IMR-90 (cell line): Measurements from ENCODE around the gene VTCN1.

ENCODE experiments used
- BHLHE40 ChIP-seq: fragments of 150-350 bp; IDR thresholded peaks from 2 replicates; pipeline ENCODE4 v1.6.1; 2016; ENCODE audit warnings: mild to moderate bottlenecking, low read depth, low read length
- CHD1 ChIP-seq: IDR thresholded peaks from 2 replicates; pipeline ENCODE4 v1.6.1; 2012; ENCODE audit warnings: low read depth, low read length, improper control_type of control experiment
- CTCF ChIP-seq: conservative IDR thresholded peaks from 2 replicates; pipeline ENCODE4 v1.5.1; 2012; ENCODE audit warnings: mild to moderate bottlenecking, low read depth, low read length, improper control_type of control experiment
- ELK1 ChIP-seq: fragments of 150-350 bp; IDR thresholded peaks from 2 replicates; pipeline ENCODE4 v1.6.1; 2016; ENCODE audit warnings: low read depth, mild to moderate bottlenecking, low read length, moderate library complexity, borderline replicate concordance
- FOS ChIP-seq: fragments of 150-350 bp; IDR thresholded peaks from 2 replicates; pipeline ENCODE4 v1.6.1; 2016; ENCODE audit warnings: low read depth, low read length
- MAZ ChIP-seq: IDR thresholded peaks from 2 replicates; pipeline ENCODE4 v1.6.1; 2012; ENCODE audit warnings: low read depth, mild to moderate bottlenecking, low read length, improper control_type of control experiment, moderate library complexity, borderline replicate concordance
- MXI1 ChIP-seq: IDR thresholded peaks from 2 replicates; pipeline ENCODE4 v1.6.1; 2012; ENCODE audit warnings: low read depth, mild to moderate bottlenecking, low read length, moderate library complexity, borderline replicate concordance
- NFE2L2 ChIP-seq: fragments of 150-350 bp; IDR thresholded peaks from 2 replicates; pipeline ENCODE4 v1.6.1; 2016; ENCODE audit warnings: low read depth, mild to moderate bottlenecking, low read length
- POLR2A ChIP-seq: IDR thresholded peaks from 2 replicates; pipeline ENCODE4 v1.6.1; 2012; ENCODE audit warnings: mild to moderate bottlenecking, low read depth, low read length
- RAD21 ChIP-seq: IDR thresholded peaks from 2 replicates; pipeline ENCODE4 v1.6.1; 2012; ENCODE audit warnings: low read length, improper control_type of control experiment
- RCOR1 ChIP-seq: IDR thresholded peaks from 2 replicates; pipeline ENCODE4 v1.6.1; 2012; ENCODE audit warnings: mild to moderate bottlenecking, low read length, improper control_type of control experiment; ENCODE audit not compliant: insufficient replicate concordance
- RFX5 ChIP-seq: IDR thresholded peaks from 2 replicates; pipeline ENCODE4 v1.8.0; 2012; ENCODE audit warnings: low read depth, mild to moderate bottlenecking, low read length, moderate library complexity
- SMC3 ChIP-seq: fragments of 150-350 bp; IDR thresholded peaks from 2 replicates; pipeline ENCODE4 v1.6.1; 2016; ENCODE audit warnings: low read depth, mild to moderate bottlenecking, antibody characterized with exemption, low read length, moderate library complexity
- USF2 ChIP-seq: fragments of 150-350 bp; IDR thresholded peaks from 2 replicates; pipeline ENCODE4 v1.6.1; 2017; ENCODE audit warnings: mild to moderate bottlenecking, antibody characterized with exemption, low read length, low read depth

GRCh38 chr1:117229217-117229616, 18.5 kb upstream of the VTCN1 start:
- TF ChIP-seq CTCF (no peak), RCOR1 (no peak), POLR2A (no peak), RAD21 (no peak), BHLHE40 (no peak), RFX5 (no peak), USF2 (no peak), MXI1 (no peak), NFE2L2 (no peak), CHD1 (no peak), ELK1 (no peak), MAZ (no peak), FOS (no peak), SMC3 (no peak)
